IPS-11a (cell line): ENCODE results near the gene TSHR.

Experiments used
- H3K4me3 ChIP-seq: one replicate; pipeline ENCODE4 v1.5.1; 2013; ENCODE audit warnings: low read depth, low read length, control low read depth

The TSHR gene

GRCh38 chr14:81132468-81132867 lies 177.0 kb downstream of the TSHR start:
- no peak overlapping the region for H3K4me3 ChIP-seq

GRCh38 chr14:81133400-81133799 lies 178.0 kb downstream of the TSHR start:
- no peak overlapping the region for H3K4me3 ChIP-seq

- H3K4me3 ChIP-seq = no peak overlapping the region
Measured at GRCh38 chr14:81137316-81137715, 181.9 kb downstream of the TSHR start.

- H3K4me3 ChIP-seq = no peak overlapping the region
Measured at GRCh38 chr14:81138429-81138828, 183.0 kb downstream of the TSHR start.

- no peak overlapping the region for H3K4me3 ChIP-seq
Measured at GRCh38 chr14:81141426-81141825, 186.0 kb downstream of the TSHR start.

- no peak overlapping the region for H3K4me3 ChIP-seq
Measured at GRCh38 chr14:81143793-81144192, 188.4 kb downstream of the TSHR start.

GRCh38 chr14:81144824-81145603 lies 189.6 kb downstream of the TSHR start:
- H3K4me3 ChIP-seq = no peak overlapping the region

GRCh38 chr14:81147140-81147897 lies 191.9 kb downstream of the TSHR start:
- no peak overlapping the region for H3K4me3 ChIP-seq

- no peak overlapping the region for H3K4me3 ChIP-seq
Measured at GRCh38 chr14:81148635-81149034, 193.2 kb downstream of the TSHR start.

- no peak overlapping the region for H3K4me3 ChIP-seq
Measured at GRCh38 chr14:81153187-81153586, 197.8 kb downstream of the TSHR start.

GRCh38 chr14:81157431-81157830 lies 202.0 kb downstream of the TSHR start:
- H3K4me3 ChIP-seq = no peak overlapping the region

- no peak overlapping the region for H3K4me3 ChIP-seq
Measured at GRCh38 chr14:81161088-81161487, 205.7 kb downstream of the TSHR start.

- no peak overlapping the region for H3K4me3 ChIP-seq
Measured at GRCh38 chr14:81161749-81162148, 206.3 kb downstream of the TSHR start.

- H3K4me3 ChIP-seq = no peak overlapping the region
Measured at GRCh38 chr14:81162941-81163340, 207.5 kb downstream of the TSHR start.

- no peak overlapping the region for H3K4me3 ChIP-seq
Measured at GRCh38 chr14:81164167-81164774, 208.8 kb downstream of the TSHR start.

GRCh38 chr14:81165188-81165587 lies 209.8 kb downstream of the TSHR start:
- no peak overlapping the region for H3K4me3 ChIP-seq

- no peak overlapping the region for H3K4me3 ChIP-seq
Measured at GRCh38 chr14:81166121-81166520, 210.7 kb downstream of the TSHR start.

GRCh38 chr14:81169267-81169666 lies 213.8 kb downstream of the TSHR start:
- no peak overlapping the region for H3K4me3 ChIP-seq

GRCh38 chr14:81169711-81170103 lies 214.3 kb downstream of the TSHR start:
- peak overlapping the region; percentile 68 for H3K4me3 ChIP-seq

GRCh38 chr14:81170104-81170828 lies 214.8 kb downstream of the TSHR start:
- H3K4me3 ChIP-seq = peak overlapping the region; percentile 68

GRCh38 chr14:81170829-81171195 lies 215.4 kb downstream of the TSHR start:
- no peak overlapping the region for H3K4me3 ChIP-seq
